Effector CD8-positive, alpha-beta T cell (primary cell): ENCODE results near the gene COX10.

Source experiments
- DNase-seq: peaks from one replicate; lab custom pipeline; 2025; lab: John Stamatoyannopoulos, UW

The COX10 gene

GRCh38 chr17:14070344-14070984 is 1.2 kb downstream of the COX10 start:
- no peak for DNase-seq

- DNase-seq: no peak
These were observed 3.6 kb downstream of the COX10 start for GRCh38 chr17:14072881-14073280.

- DNase-seq: no peak
These were observed 8.7 kb downstream of the COX10 start for GRCh38 chr17:14078027-14078426.

GRCh38 chr17:14080847-14081251 is 11.5 kb downstream of the COX10 start:
- no peak for DNase-seq

GRCh38 chr17:14082848-14083247 is 13.5 kb downstream of the COX10 start:
- DNase-seq: no peak

GRCh38 chr17:14084955-14085354 is 15.7 kb downstream of the COX10 start:
- no peak for DNase-seq

GRCh38 chr17:14086189-14086588 is 16.9 kb downstream of the COX10 start:
- DNase-seq: no peak

- no peak for DNase-seq
These were observed 19.9 kb downstream of the COX10 start for GRCh38 chr17:14089179-14089578.

GRCh38 chr17:14091367-14091766 is 22.1 kb downstream of the COX10 start:
- DNase-seq: no peak

- no peak for DNase-seq
These were observed 23.5 kb downstream of the COX10 start for GRCh38 chr17:14092808-14093207.

GRCh38 chr17:14094676-14095601 is 25.6 kb downstream of the COX10 start:
- DNase-seq: no peak

GRCh38 chr17:14095631-14096030 is 26.3 kb downstream of the COX10 start:
- DNase-seq: no peak

GRCh38 chr17:14098246-14098645 is 28.9 kb downstream of the COX10 start:
- DNase-seq: no peak

GRCh38 chr17:14101976-14102375 is 32.7 kb downstream of the COX10 start:
- no peak for DNase-seq

- DNase-seq: no peak
These were observed 34.5 kb downstream of the COX10 start for GRCh38 chr17:14103836-14104235.

GRCh38 chr17:14104734-14105133 is 35.4 kb downstream of the COX10 start:
- no peak for DNase-seq

GRCh38 chr17:14107889-14108288 is 38.6 kb downstream of the COX10 start:
- no peak for DNase-seq

- DNase-seq: no peak
These were observed 43.1 kb downstream of the COX10 start for GRCh38 chr17:14112407-14112806.

- no peak for DNase-seq
These were observed 43.8 kb downstream of the COX10 start for GRCh38 chr17:14113137-14113536.

GRCh38 chr17:14116263-14117024 is 47.1 kb downstream of the COX10 start:
- DNase-seq: no peak

- no peak for DNase-seq
These were observed 49.6 kb downstream of the COX10 start for GRCh38 chr17:14118951-14119350.

- no peak for DNase-seq
These were observed 50.2 kb downstream of the COX10 start for GRCh38 chr17:14119546-14119945.

- no peak for DNase-seq
These were observed 52.6 kb downstream of the COX10 start for GRCh38 chr17:14121952-14122351.
